HK-2 (cell line): Measurements from ENCODE around the gene ZNF2.
A peak's percentile ranks its signal among the peaks of the same experiment; 100 is the strongest.

Source experiments
- DNase-seq: peaks from one replicate; pipeline ENCODE4 v3.0.0-alpha.2; 2018; ENCODE audit not compliant: unreplicated experiment

ZNF2 gene

GRCh38 chr2:95206096-95206495, 40.5 kb downstream of the ZNF2 start:
- DNase-seq, result no peak

GRCh38 chr2:95207111-95207961, 41.7 kb downstream of the ZNF2 start, which contains the start of gene ZNF892:
Gene ZNF892 (plus strand): TSS chr2:95207521. CDS start chr2:95207816, 295 bp downstream.
- DNase-seq, result peak; percentile 96

GRCh38 chr2:95208106-95208505, 42.5 kb downstream of the ZNF2 start:
- no peak for DNase-seq

GRCh38 chr2:95215018-95215612, 49.5 kb downstream of the ZNF2 start:
- DNase-seq, result no peak

GRCh38 chr2:95220449-95220848, 54.8 kb downstream of the ZNF2 start:
- DNase-seq, result no peak

- DNase-seq, result no peak
Measured at GRCh38 chr2:95225658-95226057, 60.0 kb downstream of the ZNF2 start.

GRCh38 chr2:95231723-95232122, 66.1 kb downstream of the ZNF2 start:
- peak; percentile 75 for DNase-seq

GRCh38 chr2:95232232-95232631, 66.6 kb downstream of the ZNF2 start:
- no peak for DNase-seq
